ENCODE results near the gene FARP1.

Gene FARP1

GRCh38 chr13:98288211-98288610 lies 145.3 kb downstream of the FARP1 start:
- no peak for DNase-seq

DNA sequence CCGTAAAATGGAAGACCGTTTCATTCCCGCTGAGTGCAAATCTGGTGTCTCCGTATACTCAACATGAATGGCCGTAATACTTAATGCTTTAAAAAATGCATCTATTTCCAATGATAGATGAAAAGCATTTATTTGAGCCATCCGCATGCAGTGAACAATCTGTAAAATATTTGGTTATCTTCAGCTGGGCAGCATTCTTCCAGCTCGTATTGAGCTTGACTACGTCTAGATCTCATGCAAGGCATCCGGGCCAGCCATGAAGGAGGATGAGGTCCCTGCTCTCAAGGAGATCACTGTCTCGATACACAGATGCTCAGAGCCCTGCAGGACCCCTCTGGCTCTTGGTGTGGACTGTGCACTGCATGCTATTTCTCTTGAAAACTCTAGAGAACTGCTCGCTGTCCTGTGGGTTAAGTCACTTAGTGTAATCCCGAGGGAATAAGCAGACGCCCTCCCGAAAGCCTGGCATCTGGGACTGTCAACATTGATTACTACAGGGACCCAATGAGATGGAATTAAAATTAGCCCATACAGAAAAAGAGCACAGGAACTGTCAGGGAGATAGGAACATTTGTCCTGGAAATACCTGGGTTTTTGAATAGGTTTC lies 146.5 kb downstream of the FARP1 start:
- no peak for DNase-seq

DNA sequence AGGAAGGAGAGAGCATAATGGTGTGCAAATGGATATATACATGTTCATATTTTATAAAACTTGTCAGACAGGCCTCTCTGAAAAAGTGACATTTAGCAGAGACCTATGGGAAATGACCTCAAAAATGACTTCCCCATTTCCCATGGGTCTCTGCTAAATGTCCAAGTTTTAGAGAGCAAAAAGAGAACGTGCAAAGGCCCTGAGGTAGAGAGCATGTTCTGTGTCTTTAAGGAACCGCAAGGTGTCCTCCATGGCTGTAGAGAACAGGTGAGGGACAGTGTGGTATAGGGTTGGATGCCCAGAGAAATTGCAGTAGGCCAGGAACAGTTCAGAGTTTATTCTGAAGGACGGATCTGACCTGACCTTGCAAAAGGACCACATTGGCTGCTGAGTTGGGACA lies 147.4 kb downstream of the FARP1 start:
- DNase-seq, result no peak

GRCh38 chr13:98291658-98292057 lies 148.8 kb downstream of the FARP1 start:
- DNase-seq, result no peak

GRCh38 chr13:98293103-98293502 lies 150.2 kb downstream of the FARP1 start:
- no peak for DNase-seq

- no peak for DNase-seq
These were observed 150.8 kb downstream of the FARP1 start for GRCh38 chr13:98293570-98294142.

- no peak for DNase-seq
These were observed 152.5 kb downstream of the FARP1 start for GRCh38 chr13:98295371-98295770.

DNA sequence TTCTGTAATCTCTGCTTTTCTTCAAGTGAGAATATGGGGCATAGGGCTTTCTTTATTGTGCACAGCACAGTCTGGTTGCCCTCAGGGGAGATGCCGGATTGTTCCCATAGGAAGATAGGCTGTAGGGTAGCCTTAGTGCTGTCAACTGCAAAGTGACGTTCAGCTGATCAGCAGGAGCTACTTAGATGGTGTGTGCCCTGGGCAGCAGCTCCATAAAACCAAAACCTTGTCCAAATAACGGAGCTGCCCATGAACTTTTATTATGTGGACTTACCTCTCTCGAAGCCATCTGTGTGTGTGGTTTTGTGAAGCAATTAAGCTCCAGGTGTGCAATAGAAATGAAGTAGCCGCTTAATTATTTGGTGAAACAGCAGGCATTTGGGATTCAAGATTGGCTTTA lies 154.2 kb downstream of the FARP1 start:
- DNase-seq, result no peak

DNA sequence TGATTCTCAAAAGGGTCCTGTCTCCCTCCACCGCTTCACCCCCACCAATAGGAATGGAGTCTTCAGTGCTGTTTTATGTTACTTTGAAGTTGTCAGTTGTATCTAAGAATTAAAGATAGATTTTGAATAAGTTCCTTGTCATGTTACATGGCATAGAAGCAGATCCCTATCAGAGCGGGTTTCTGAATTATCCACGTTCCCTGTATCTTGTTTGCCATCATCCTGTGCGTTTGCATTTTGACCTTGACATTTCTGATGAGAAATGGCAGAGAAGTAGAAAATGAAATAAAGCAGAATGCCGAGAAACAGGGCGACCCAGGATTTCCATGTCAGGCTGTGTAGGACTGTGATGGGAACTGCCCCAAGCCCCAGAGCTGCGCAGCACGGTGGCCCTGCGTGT lies 154.9 kb downstream of the FARP1 start:
- DNase-seq, result no peak

- no peak for DNase-seq
These were observed 155.7 kb downstream of the FARP1 start for GRCh38 chr13:98298599-98298998.

GRCh38 chr13:98299235-98299965 lies 156.5 kb downstream of the FARP1 start:
- DNase-seq, result no peak

- DNase-seq, result no peak
These were observed 157.1 kb downstream of the FARP1 start for GRCh38 chr13:98299966-98300350.

- DNase-seq, result no peak
These were observed 158.2 kb downstream of the FARP1 start for GRCh38 chr13:98300956-98301641.

DNA sequence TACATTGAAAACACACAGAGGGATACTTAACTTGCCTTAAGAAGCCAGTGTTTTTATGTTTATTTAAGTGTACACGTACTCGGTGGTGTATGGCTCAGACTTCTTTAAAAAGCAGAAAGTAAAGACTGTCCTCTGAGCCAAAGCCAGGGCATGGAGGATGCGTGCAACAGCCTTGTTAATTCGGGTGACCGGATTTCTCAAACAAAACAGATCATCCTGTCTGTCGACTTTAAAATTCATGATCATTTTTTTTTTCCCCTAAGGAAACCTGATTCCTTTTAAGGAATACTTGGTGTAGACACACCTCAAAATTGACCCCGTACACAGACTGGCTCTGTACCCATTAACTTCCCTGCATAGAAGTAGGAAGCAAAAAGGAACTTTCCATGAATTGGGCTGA lies 158.8 kb downstream of the FARP1 start:
- DNase-seq, result no peak

DNA sequence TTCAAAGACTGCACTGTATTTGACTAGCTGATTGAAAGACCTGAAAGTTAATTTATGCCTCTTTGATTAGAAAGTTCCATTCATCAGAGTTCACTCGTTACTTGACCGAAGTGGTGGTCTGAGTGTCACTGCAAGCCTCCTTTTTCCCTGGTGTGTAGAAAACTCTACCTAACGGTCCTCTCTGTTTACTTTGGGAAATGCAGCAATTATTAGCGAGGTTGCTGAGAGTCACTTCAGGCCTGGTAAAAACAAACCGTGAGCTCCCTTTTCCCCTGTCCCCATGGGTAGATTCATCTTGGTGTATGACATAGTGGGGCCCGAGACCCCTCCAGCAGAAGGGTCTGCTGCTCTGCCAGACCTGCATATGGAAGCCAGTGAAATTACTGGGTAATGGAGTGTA lies 161.0 kb downstream of the FARP1 start:
- no peak for DNase-seq

DNA sequence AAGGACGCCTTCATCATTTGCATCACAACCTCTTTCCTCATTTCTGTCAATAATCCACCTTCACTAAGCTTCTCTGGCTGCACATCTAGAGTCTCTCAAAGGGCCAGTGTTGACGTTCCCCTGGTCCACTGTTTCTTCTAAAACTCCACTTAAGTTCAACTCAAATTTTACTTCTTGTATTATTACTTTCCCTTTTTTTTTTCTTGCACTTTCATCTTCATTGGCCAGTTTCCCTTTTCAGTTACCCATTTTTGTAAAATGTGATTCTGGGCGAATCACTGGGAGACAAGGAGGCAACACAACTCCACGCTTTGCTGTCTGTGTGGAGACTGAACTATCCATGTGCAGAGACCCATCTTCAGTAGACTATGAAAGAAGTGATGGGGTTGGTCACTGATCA lies 162.8 kb downstream of the FARP1 start:
- no peak for DNase-seq

- no peak for DNase-seq
These were observed 164.7 kb downstream of the FARP1 start for GRCh38 chr13:98307463-98308085.

DNA sequence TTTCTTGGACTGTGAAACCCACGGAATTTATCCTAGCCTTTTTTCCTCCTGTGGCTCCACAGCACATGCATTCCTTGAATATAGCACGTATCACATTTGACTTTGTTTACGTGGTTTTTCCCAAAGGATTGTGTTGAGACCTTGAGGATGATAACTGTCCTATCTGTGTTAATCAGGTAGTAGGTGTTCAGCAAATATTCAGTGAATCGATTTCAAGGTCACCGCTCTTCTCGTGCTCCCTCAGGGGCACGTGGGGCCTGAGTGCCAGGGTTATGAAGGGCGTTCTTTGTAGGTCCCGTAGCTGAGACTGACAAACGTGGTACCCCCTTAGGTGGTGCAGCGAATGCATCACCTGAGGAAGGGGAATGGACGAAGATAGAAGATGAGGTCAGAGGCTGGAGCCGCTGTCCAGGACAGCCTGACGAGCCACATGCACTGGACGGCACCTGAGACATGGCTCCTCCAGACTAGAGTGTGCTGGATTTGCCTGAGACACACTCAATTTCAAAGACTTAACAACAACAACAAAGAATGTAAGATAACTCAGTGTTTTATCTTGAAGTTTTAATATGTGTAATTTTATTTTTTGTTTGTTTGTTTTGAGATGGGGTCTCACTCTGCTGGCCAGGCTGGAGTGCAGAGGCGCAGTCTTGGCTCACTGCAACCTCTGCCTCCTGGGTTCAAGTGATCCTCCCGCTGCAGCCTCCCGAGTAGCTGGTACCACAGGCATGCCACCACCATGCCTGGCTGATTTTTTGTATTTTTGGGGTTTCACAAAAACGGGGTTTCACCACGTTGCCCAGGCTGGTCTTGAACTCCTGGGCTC lies 165.4 kb downstream of the FARP1 start:
- no peak for DNase-seq

DNA sequence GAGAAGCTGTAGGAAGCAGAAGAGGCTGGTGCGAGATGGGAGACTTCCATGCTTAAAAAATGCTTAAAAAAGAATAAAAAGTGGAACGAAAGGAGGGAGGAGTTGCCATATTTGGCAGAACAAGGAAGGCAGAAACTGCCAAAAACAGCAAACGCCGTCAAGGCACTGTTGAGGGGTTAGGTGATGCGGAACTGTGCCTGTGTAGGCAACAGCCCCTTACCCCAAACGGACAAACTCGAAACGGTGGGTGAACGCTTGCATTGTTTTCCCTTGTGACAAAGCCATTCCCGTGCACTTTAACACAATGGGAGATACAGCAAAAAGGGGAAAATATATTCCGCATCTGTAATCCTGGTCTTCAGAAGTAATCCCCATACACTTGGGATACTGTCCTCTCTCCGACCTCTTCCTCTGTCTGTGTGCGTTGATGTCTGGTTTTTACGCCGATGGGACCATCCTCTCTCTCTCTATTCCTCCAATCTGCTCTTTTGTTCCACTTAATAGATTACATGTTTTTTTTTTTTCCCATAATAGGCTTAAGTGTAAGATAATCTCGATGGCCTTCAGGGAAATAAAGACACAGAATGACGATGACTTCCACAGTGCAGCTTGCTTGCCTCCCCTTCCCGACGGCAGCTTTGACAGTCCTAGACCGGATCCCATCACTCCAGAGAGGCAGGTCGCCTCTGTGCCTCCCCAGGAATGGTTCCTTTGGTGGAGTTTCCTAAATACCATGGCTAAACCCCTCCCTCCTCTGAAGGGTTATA lies 166.9 kb downstream of the FARP1 start:
- DNase-seq, result no peak

DNA sequence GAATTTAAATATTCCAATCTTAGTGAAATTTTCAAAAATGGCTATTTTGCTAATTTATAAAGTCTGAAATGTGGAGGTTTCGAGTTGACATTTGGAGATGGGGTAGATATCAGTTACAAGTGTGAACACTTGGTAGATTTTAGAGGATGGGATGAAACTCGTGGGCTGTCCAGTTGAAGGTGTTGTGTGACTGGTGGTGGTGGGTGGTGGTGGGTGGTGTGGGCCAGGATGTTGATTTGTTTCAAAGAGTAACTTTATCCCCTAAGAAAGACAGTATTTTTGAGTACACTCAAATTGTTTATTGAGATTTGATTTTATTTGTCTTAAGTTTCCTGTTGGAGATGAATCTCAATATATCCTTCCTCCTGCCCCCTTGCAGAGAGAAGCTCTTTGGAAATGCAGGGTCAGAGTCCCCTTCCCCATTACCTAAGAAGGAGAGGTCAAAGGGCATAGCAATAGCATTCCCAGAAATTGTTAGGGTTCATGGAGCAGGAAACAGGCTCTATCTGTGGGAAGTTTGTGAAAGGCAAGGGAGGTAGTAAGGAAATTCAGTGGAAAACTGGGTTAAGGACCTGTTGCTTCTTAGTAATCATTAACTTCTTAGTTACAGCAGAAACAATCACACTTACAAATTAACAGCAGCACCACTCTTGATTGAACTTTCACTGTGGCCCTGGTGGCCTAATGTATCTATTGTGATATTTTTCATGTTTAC lies 167.7 kb downstream of the FARP1 start:
- no peak for DNase-seq

DNA sequence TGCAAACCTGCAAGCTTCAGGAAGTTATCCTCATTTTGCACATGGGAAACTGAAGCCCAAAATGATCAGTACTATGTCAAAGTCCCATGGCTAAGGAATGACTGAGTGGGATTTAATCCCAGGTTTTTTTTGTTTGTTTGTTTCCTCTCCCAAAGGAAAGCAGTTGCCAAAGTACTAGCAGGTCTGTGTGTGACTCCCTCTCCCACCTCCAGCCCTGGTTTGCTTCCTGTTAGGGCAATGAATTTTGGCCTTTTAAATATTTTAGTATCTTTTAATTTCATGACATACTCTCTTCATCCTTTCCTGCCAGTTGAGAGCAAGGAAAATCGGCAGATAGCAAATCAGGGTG lies 168.3 kb downstream of the FARP1 start:
- no peak for DNase-seq

Measured in NCI-H1694 (cell line).